ENCODE data around the gene PRPF40B.

PRPF40B gene

GRCh38 chr12:49659753-49660152, 36.4 kb downstream of the PRPF40B start:
- DNase-seq (ENCODE audit: low spot score), result no peak

- no peak for DNase-seq (ENCODE audit: low spot score)
These were observed 37.8 kb downstream of the PRPF40B start for GRCh38 chr12:49661191-49661590.

GRCh38 chr12:49661746-49662145, 38.4 kb downstream of the PRPF40B start:
- DNase-seq (ENCODE audit: low spot score), result no peak

- DNase-seq (ENCODE audit: low spot score), result no peak
These were observed 39.9 kb downstream of the PRPF40B start for GRCh38 chr12:49662998-49663843.

- no peak for DNase-seq (ENCODE audit: low spot score)
These were observed 40.8 kb downstream of the PRPF40B start for GRCh38 chr12:49664167-49664566.

- no peak for DNase-seq (ENCODE audit: low spot score)
These were observed 41.4 kb downstream of the PRPF40B start for GRCh38 chr12:49664591-49665239.

GRCh38 chr12:49665384-49665783, 42.0 kb downstream of the PRPF40B start:
- no peak for DNase-seq (ENCODE audit: low spot score)

- DNase-seq (ENCODE audit: low spot score), result no peak
These were observed 42.8 kb downstream of the PRPF40B start for GRCh38 chr12:49666176-49666575.

- DNase-seq (ENCODE audit: low spot score), result no peak
These were observed 44.1 kb downstream of the PRPF40B start for GRCh38 chr12:49667325-49668090.

- DNase-seq (ENCODE audit: low spot score), result no peak
These were observed 46.4 kb downstream of the PRPF40B start for GRCh38 chr12:49669796-49670195.

- no peak for DNase-seq (ENCODE audit: low spot score)
These were observed 47.8 kb downstream of the PRPF40B start for GRCh38 chr12:49671031-49671765.

- DNase-seq (ENCODE audit: low spot score), result no peak
These were observed 49.2 kb downstream of the PRPF40B start for GRCh38 chr12:49672301-49673217.

- DNase-seq (ENCODE audit: low spot score), result no peak
These were observed 50.3 kb downstream of the PRPF40B start for GRCh38 chr12:49673446-49674317.

GRCh38 chr12:49674318-49674981, 51.1 kb downstream of the PRPF40B start:
- DNase-seq (ENCODE audit: low spot score), result no peak

- no peak for DNase-seq (ENCODE audit: low spot score)
These were observed 51.8 kb downstream of the PRPF40B start for GRCh38 chr12:49675137-49675536.

GRCh38 chr12:49678711-49679110, 55.4 kb downstream of the PRPF40B start:
- DNase-seq (ENCODE audit: low spot score), result no peak

GRCh38 chr12:49680075-49680474, 56.7 kb downstream of the PRPF40B start:
- DNase-seq (ENCODE audit: low spot score), result no peak

GRCh38 chr12:49683599-49684309, 60.4 kb downstream of the PRPF40B start:
- DNase-seq (ENCODE audit: low spot score), result no peak

Measured in HuH-7.5 (cell line).